ENCODE measurements around the gene FOXN3.

FOXN3 gene

DNA sequence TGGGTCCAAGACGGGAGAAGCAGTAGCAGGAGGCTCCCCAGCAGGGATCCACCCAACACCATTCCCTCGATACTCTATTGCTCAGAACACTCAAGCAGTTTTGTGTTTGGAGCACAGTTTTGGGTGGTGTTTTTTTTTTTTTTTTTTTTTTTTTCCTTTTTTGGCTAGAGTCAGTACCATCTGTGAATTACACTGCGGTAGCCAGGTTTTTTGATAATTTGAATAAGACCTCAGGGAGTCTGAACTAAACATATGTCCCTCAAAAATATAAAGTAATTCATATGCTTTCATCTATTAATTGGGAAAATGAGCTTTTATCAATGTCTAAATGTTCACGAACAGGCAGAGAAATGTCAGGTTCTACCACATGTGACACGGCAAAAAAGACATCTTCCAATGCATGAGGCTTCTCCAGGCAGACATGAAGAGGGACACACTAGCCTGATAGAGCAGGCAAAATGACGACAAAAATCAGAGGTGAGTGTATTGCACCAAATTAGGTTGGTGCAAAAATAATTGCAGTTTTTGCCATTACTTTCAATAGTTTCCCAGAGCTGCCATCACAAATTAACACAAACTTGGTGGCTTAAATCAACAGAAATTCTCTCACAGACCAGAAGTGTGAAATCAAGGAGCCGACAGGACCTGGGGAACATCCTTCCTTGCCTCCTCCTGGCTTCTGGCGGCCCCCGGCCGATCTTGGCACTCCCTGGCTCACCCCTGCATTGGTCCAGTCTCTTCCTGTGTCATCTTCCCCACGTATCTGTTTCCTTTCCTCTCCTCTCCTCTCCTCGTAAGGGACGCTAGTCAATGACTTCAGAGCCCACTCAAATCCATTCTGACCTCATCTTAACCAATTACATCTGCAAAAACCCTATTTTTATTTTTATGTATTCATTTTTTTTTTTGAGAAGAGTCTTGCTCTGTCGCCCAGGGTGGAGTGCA lies 33.9 kb downstream of the FOXN3 start:
- DNase-seq (ENCODE audit: low spot score): peak; percentile 86

DNA sequence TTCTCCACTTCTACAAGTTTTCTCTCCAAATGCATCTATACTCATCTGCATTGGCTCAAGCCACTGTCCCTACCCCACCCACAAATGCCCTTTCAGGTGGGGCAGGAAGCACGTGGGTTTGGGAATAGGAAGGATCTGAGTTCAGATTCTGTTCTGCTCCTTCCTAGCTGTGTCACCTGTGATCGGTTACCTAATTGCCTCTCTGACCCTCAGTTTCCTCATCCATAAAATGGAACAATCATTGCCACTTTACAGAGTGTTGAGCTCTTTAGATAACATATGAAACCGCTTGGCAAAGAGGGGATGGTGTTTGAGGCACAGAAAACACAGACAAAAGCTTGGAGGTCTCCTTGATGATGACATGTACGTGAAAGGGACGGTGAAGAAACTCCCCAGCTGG lies 34.5 kb downstream of the FOXN3 start:
- DNase-seq (ENCODE audit: low spot score): no peak

- DNase-seq (ENCODE audit: low spot score): no peak
Observed at GRCh38 chr14:89379891-89380820, 36.9 kb downstream of the FOXN3 start.

- no peak for DNase-seq (ENCODE audit: low spot score)
Observed at GRCh38 chr14:89379006-89379405, 38.0 kb downstream of the FOXN3 start.

- peak; percentile 53 for DNase-seq (ENCODE audit: low spot score)
Observed at GRCh38 chr14:89378119-89378518, 38.9 kb downstream of the FOXN3 start.

DNA sequence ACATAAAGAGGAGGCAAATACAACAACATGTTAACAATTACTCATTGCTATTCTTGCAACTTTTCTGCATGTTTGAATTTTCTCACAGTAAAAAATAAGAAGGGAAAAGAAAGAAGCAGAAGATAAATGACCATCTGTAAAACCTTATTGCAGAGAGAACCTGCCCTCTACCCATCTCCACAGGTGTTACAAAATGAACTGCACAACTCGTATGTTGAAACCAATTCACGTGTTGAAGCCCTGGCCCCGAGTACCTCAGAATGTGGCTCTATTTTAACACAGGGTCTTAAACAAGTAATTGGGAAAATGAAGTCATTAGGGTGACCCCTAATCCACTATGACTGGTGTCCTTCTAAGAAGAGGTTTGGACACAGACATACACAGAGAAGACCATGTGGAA lies 39.5 kb downstream of the FOXN3 start:
- DNase-seq (ENCODE audit: low spot score): no peak

DNA sequence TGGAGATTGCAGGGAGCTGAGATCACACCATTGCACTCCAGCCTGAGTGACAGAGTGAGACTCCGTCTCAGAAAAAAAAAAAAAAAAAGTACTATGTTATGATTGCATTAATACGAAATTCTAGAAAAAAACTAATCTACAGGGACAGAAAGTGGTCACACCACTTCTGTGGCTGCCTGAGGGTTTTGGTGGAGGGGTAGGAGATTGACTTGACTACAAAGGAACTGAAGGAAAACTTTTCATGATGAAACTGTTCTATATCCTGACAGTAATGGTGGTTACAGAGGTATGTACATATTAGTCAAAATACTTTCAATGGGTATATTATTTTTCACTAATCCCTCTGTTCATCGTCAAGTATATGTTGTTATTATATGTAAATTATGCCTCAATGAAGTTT lies 42.1 kb downstream of the FOXN3 start:
- no peak for DNase-seq (ENCODE audit: low spot score)

DNA sequence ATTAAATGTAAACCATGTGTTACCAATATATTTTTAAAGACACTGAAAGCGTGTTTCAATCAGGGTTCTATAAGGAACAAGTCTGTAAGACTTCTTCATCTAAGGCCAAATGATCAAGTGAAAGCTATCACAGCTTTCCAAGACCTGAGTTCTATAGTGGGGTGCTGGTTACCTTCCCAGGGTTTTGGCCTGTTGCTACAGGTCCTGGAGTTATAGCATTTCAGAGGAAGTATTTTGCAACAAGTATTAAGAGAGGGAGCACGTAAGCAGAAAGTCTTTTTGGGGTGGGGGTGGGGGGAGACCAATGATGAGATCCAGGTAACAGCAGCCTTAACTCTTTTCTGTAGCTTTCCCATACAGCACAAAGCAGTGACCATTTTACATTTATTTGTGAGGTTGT lies 43.8 kb downstream of the FOXN3 start:
- DNase-seq (ENCODE audit: low spot score): no peak

- no peak for DNase-seq (ENCODE audit: low spot score)
Observed at GRCh38 chr14:89372512-89372883, 44.5 kb downstream of the FOXN3 start.

- DNase-seq (ENCODE audit: low spot score): no peak
Observed at GRCh38 chr14:89371585-89372511, 45.2 kb downstream of the FOXN3 start.

GRCh38 chr14:89370781-89371180 lies 46.3 kb downstream of the FOXN3 start:
- DNase-seq (ENCODE audit: low spot score): no peak

GRCh38 chr14:89370381-89370780 lies 46.7 kb downstream of the FOXN3 start:
- no peak for DNase-seq (ENCODE audit: low spot score)

- no peak for DNase-seq (ENCODE audit: low spot score)
Observed at GRCh38 chr14:89369656-89370055, 47.4 kb downstream of the FOXN3 start.

- DNase-seq (ENCODE audit: low spot score): no peak
Observed at GRCh38 chr14:89368490-89369477, 48.2 kb downstream of the FOXN3 start.

DNA sequence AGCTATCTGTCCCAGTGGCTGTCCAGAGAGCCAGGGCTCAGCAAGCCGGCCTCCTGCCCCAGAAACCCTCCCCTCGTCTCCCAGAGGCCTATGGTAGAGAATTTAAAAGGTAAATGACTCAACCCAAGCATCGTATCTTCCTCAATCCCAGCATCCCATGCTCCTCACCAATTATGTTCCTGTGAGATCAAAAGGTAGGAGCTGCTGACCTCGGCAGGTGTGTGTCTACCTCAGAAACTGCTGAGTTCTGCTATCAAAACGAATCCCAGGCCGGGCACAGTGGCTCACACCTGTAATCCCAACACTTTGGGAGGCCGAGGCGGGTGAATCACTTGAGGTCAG lies 49.3 kb downstream of the FOXN3 start:
- DNase-seq (ENCODE audit: low spot score): no peak

DNA sequence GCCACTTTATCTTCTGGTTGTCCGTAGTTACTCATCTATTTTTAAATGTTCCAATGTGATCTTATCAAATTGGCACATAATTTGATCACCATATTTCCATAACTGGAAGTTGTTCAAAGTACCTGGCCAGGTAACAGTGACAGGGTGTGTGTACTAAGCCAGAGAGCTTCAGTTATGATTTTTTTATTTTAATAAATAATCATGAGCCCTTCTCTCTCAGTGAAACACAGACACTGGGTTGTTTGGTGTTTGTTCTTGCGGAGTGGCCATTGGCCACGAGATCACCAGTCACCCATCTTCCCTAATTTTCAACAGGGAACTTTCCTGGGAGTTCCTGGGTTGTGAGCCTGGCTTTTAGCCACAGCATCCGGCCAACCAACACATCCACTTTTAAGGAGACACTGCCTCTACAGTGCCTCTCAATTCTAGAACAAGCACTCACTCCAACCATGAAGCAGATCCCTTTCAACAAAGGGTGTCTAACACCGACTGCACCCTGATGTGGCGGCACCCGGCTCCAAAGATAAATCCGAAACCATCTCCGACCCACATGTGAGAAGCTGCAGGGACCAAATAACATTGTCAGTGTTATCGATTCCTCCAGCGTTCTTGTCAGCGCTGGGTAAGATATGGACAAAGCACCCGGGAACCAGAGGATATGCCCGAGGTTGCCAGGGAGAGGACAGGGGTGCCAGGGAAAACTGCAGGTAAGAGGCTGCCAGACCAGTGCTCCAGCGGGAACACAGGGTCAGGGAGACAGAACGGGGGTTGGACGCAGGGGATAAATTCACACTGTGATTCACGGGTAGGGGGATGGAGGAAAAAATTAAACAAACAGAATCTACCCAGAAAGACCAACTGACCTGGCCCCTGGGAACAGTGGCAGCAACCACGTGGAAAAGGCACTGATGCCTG lies 49.9 kb downstream of the FOXN3 start:
- DNase-seq (ENCODE audit: low spot score): peak; percentile 66

DNA sequence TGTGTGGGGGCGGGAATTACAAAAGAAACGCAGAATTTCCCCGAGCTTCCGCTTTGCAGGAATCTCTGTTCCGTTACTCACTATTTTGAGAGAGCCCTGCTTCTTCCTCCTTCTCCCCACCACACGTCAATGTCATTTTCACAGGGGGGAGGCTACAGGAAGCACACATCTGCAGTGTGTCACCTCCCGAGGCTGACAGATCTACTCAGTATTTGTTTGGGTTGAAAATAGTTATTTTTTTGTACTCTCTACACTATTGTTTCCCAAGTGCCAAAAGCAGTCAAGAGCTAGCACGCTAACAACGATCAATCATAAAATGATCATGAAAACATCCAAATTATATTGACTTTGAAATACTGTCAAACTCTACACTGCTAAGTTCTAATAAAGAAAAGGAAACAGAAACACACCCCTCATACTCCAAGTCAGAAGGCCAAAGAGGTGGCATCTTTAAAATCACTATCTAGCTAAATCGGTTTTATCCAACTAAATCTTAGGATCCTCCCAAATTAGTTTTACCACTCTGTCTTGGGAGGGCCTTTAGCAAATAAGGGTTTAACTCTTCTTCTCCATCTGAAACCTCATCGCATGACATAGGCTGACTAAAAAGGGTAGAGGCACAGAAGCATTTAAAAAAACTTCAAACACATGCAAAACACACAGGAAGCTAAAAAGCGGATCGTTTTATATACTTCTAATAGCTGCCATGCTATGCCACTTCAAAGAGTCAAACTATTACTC lies 51.8 kb downstream of the FOXN3 start:
- no peak for DNase-seq (ENCODE audit: low spot score)

DNA sequence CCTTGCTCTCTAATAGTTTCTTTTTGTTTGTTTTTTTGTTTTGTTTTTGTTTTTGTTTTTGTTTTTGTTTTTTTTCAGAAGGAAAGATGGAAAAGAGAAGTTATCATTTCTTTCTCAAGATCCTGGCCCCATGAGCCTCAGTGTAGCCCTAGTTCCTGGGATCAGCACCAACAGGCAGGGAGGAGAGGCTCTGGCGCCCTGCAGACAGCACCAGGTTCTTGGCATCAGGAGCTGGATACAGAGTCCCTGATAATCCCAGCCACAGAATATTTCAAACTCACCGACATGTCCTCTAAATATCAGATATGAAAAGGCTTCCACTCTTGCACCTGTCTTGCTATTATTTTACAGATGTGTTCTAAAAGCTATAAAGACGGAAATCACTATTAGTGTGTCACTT lies 52.7 kb downstream of the FOXN3 start:
- DNase-seq (ENCODE audit: low spot score): peak; percentile 83

- no peak for DNase-seq (ENCODE audit: low spot score)
Observed at GRCh38 chr14:89360277-89360676, 56.8 kb downstream of the FOXN3 start.
